ENCODE results near the gene RADX.

- TF ChIP-seq, protein P1, sequence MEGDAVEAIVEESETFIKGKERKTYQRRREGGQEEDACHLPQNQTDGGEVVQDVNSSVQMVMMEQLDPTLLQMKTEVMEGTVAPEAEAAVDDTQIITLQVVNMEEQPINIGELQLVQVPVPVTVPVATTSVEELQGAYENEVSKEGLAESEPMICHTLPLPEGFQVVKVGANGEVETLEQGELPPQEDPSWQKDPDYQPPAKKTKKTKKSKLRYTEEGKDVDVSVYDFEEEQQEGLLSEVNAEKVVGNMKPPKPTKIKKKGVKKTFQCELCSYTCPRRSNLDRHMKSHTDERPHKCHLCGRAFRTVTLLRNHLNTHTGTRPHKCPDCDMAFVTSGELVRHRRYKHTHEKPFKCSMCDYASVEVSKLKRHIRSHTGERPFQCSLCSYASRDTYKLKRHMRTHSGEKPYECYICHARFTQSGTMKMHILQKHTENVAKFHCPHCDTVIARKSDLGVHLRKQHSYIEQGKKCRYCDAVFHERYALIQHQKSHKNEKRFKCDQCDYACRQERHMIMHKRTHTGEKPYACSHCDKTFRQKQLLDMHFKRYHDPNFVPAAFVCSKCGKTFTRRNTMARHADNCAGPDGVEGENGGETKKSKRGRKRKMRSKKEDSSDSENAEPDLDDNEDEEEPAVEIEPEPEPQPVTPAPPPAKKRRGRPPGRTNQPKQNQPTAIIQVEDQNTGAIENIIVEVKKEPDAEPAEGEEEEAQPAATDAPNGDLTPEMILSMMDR (IDR thresholded peaks at IDR 0.05): no peak
- TF ChIP-seq POLR2A (IDR thresholded peaks at IDR 0.05): no peak
Measured at GRCh38 chrX:106710771-106711170, 99.0 kb downstream of the RADX start.
